GM18870 (cell line): ENCODE measurements around the gene PPDPF.
"Not testable (repeated sequence)": the region's sequence is repeated elsewhere in the genome, so short reads cannot be mapped to it uniquely, and the experiment has no call there.

Experiments
- ATAC-seq: cut with Tn5 transposase; IDR thresholded peaks from one replicate; pipeline ENCODE4 v1.9.1; 2021; ENCODE audit warnings: moderate library complexity; ENCODE audit not compliant: unreplicated experiment

PPDPF gene

DNA sequence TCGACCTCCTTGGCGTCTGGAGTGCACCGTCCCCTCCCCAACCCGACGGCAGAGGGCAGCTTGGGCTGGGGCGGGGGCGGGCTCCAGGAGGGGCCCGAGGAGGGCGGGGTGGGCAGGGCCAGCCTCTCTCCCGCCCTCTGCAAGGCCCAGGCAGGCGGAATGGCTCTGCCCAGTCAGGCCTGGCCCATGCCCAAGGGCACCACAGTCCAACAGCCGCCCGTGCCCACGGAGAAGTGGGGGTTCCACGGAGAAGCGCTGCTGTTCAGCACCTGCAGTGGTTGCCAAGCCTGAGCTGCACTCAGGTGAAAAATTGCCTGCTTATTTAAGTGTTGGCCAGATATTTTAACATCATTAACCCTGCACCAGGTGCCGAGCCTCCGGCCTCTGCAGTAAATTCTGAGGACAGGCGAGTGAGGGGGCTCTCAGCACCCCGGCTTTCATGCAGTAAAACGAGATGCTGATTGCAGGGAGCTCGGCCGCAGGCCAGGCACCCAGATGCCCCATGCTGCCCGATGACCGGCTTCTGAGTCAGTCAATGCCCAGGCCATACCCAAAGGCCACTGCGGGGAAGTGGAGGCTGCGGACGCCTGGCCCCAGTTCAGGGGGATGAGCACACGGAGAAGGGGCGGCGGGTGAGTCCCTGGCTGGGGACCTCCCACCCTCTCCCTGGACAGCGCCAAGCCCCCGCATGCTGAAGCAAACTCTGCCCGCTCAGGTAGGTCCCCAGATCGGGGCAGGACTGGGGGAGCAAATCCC is 27.3 kb downstream of the PPDPF start, which contains the start of gene SRMS:
Gene SRMS (minus strand): TSS at position 25 of the 756 bp plus-strand sequence. CDS start 286 bp downstream, outside the sequence.
- no peak for ATAC-seq

DNA sequence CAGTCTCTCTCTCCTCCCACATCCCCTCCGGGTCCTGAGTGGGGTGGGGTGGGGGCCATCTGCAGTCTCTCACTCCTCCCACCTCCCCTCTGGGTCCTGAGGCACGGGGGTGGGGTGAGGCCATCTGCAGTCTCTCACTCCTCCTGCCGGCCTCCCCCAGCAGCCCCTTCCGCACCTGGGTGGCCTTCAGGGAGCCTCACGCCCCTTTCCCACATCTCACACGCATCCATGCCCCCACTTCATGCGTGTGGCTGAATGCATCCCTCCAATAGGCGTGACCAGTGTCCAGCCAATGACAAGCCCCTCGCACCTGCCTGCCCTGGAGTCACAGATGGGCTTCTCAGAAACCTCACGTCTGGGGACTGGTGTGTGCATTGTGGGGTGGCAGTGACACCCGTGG is 28.0 kb downstream of the PPDPF start:
- ATAC-seq: no peak

GRCh38 chr20:63549019-63549418 is 28.5 kb downstream of the PPDPF start:
- ATAC-seq: no peak

DNA sequence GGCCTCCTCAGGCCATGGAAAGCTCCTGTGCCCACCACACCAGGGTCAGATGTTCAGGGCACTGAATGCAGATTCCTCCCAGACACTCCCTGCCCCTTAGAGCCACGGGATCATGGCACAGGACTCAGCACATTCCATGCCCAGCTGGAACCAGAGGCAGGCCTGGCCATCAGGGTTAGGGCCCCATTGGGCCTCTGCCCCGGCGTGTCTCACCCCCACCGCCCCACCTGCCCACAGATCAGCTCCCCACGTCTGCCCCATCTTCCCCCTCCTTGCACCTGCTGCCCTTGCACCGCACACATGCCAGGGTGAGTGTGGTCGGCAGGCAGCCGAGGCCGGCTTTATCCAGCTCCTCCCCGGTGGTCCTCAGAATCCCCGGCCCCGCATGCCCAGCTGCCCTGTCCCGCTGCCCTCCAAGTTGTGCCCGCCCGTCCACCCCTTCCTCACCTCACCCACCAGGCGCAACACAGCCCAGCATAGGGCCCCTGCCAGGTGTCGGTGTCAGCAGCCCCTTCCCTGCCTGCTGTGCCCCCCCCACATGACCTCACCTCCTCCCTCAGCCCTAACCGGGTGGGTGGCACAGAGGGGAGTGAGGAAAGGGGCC is 29.2 kb downstream of the PPDPF start:
- ATAC-seq: no peak

- ATAC-seq: no peak
Measured at GRCh38 chr20:63551068-63551467, 30.5 kb downstream of the PPDPF start.

GRCh38 chr20:63552481-63553249 is 32.1 kb downstream of the PPDPF start:
- ATAC-seq: no peak

- ATAC-seq: no peak
Measured at GRCh38 chr20:63553251-63553932, 32.8 kb downstream of the PPDPF start.

DNA sequence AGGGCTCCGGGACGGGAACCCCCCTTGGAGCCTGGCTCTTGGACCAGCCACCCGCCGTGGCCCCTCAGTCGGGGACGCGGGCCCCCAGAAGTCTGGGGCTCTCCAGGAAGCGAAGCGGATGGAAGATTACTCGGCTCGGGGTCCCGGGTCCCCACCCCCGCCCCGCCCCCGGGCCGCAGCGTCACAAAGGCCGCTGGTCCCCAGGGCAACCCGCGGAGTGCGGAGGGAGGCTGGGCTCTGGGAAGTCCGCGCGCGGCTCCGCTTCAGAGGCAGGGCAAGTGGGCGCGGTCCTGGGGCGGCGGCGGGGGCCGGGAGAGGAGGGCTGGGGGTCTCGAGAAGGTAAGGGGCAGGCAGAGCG is 33.3 kb downstream of the PPDPF start, which contains the start of gene FNDC11:
Gene FNDC11 (plus strand): TSS at position 227 of the 358 bp plus-strand sequence. CDS start 1,505 bp downstream, outside the sequence.
- no peak for ATAC-seq

DNA sequence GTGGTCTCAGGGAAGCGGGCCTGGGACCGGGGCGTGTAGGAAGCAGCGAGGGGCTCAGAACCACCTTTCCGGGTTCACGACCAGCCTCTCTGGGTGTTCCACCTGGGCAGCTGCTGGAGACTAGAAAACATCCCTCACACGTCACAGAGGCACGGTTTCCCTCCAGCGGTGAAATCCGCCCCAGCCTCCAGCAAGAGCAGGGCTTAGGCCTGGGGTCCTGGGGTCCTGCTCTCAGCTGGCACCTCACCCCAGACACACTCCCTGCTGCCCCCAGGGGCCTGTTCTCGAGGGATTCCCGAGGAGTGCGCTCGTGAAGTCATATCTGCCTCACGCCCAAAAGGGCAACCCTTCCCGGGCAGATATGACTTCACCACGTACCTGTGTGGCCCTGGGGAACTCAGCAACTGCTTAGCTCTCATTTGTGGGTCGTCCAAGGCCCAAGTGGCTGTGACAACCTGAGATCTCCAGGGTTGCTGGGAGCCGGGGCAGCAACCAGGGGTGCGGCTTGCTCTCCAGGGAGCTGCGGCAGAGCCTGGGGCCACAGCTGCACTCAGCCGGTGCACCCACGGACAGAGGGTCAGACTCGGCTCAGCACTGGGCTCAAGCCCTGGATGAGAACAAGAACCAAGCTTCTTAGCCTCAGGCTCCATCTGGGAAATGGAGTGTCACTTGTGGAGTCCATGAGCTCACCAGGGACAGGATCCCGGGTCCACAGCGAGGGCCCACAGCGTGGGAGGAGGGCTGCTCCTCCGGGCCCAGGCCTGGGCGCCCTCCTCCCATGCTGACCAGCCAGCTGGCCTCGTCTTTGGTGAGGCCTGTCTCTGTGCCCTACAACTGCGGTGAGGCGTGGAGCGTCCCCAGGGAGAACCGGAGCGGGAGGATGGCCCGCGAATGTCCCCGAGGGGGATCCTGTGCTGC is 34.1 kb downstream of the PPDPF start:
- no peak for ATAC-seq

DNA sequence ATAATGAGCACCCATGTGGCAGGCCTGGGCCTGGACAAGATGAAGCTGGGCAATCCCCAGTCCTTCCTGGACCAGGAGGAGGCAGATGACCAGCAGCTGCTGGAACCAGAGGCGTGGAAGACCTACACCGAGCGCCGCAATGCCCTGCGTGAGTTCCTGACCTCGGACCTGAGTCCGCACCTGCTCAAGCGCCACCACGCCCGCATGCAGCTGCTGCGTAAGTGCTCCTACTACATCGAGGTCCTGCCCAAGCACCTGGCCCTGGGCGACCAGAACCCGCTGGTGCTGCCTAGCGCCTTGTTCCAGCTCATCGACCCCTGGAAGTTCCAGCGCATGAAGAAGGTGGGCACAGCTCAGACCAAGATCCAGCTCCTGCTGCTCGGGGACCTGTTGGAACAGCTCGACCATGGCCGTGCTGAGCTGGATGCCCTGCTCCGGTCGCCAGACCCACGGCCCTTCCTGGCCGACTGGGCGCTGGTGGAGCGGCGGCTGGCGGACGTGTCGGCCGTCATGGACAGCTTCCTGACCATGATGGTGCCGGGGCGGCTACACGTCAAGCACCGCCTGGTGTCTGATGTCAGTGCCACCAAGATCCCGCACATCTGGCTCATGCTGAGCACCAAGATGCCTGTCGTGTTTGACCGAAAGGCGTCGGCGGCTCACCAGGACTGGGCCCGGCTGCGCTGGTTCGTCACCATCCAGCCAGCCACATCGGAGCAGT is 35.3 kb downstream of the PPDPF start:
- no peak for ATAC-seq

GRCh38 chr20:63556873-63557478 is 36.4 kb downstream of the PPDPF start:
- ATAC-seq: no peak

GRCh38 chr20:63557481-63557891 is 36.9 kb downstream of the PPDPF start:
- ATAC-seq: no peak

GRCh38 chr20:63558804-63559484 is 38.4 kb downstream of the PPDPF start:
- ATAC-seq: no peak

DNA sequence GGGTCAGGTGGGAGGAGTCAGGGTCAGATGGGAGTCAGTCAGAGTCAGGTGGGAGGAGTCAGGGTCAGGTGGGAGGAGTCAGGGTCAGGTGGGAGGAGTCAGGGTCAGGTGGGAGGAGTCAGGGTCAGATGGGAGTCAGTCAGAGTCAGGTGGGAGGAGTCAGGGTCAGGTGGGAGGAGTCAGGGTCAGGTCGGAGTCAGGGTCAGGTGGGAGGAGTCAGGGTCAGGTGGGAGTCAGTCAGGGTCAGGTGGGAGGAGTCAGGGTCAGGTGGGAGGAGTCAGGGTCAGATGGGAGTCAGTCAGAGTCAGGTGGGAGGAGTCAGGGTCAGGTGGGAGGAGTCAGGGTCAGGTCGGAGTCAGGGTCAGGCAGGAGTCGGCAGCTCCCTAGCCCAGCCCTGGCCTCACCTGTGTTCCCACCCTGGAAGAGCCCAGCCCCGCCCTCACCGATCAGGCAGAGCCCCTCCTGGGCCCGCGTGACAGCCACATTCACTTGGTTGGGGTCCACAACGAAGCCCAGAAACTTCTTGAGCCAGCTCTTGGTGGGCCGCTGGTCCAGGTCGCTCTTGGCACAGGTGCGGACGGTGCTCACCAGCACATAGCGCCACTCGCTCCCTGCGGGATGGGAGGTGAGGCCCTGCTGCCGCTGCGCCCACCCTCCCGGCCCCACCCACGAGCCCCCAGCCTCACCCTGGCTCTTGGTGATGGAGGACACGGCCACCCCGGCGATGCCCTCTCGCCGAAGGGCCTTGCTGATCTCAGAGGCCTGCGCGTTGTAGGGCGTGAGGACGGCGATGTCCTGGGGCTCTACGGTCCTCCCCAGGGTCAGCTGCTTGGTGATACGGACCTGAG is 39.1 kb downstream of the PPDPF start:
- not testable (repeated sequence) for ATAC-seq

- no peak for ATAC-seq
Measured at GRCh38 chr20:63560333-63560805, 39.8 kb downstream of the PPDPF start.

DNA sequence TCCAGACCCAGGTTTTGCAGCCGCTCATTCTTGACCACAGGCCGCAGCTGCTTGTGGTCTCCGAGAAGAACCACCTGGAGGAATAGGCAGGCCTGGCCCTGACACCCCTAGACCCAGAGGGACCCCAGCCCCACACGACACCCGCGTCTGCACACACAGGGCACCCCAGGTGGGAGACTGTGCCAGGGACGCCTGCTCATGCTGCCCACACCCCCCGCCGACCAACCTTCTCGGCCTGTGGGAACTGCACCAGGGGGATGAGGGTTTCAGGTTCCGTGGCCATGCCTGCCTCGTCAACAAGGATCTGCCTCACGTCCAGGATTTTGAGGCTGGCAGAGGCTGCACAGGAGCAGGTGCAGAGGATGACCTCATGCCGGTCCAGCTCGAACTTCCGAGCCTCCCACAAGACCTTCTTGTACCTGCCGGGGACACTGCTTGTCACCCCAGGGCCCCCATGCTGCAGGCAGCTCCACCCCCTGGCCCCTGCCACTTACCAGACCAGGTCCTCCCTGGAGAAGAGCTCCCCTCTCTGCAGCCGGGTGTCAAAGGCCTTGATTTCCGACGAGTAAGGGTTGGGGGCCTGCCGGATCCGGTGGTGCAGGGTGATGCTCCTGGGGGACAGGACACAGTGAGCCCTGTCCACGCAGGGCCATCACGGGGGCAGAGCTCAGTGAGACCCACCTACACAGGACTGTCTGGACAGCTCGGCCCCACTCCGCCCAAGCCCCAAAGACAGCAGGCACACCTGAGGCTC is 40.5 kb downstream of the PPDPF start:
- no peak for ATAC-seq
